Right ventricle myocardium inferior (tissue), 1 donor: ENCODE data around the gene NPHP4. TPM values are rescaled to one million over a fixed set of nuclear protein-coding genes. Genes with fewer than 3 reads are reported as not detected.

ENCODE experiments used
- ATAC-seq: fragments of 200-7000 bp; cut with Tn5 transposase; one replicate; pipeline ENCODE4 v1.9.1; 2020; ENCODE audit warnings: mild to moderate bottlenecking, moderate library complexity
- DNase-seq: peaks from one replicate; pipeline ENCODE4 v3.0.0; 2021; ENCODE audit errors: missing footprints
- intact Hi-C: fragments of 100-400 bp; cut with DNase I; formaldehyde crosslinking; loops from one replicate; pipeline ENCODE4 v1.11.0; 2022
- total RNA-seq: library from RNA; stranded (reverse); fragmentation: NEBNext Ultra II Directional; extraction: Animal tissue kit (Norgen Biotek cat#: 25700); gene quantifications from one replicate; pipeline ENCODE4 v1.2.1, GENCODE V29; 2021
- donor health status: DM: no; HTN: yes; CAD: no; lungs with severe emphysema.

NPHP4 gene
- total RNA-seq, 1 donor from 2014 or later = 4.8 TPM

DNA sequence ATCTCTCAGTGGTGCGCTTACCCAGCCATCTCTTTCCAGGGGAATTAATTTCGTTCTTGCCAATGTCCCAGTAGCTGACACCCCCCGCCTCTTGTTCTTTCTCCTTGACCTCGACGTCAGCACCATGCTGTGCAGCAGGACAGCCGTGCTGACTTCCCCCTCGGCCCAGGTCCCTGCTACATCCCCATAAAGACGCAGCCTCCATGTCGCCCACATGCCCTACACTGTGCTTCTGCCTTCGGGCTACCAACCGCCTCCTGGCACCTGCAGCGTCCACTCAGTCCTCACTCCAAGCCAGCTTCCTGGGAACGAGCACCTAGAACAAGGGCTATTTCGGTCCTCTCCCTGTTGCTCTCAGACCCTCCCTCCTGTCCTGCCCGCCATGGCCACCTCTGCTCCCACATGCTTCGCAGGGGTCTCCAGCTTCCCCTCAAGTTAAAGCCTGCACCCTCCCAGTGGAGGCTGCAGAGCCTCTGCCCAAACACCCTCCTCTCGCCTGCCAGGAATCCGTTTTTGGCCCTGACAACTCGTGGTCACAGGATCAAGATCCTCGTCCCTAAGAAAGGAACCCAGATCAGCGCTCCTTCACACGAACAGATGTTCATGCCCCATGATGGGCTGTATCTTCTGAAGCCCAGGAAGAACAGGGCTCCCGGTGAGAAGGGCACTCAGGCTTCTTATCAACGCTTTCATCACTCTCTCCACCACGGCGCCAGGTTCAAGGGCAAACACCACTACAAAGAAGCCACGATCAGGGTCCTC is 109.7 kb downstream of the NPHP4 start:
- DNase-seq (no peak), ATAC-seq (no peak)
- intact Hi-C loops = no loop called here

- intact Hi-C loops = no loop called here
- no peak for ATAC-seq
Measured at GRCh38 chr1:5881526-5882222, 110.6 kb downstream of the NPHP4 start.

DNA sequence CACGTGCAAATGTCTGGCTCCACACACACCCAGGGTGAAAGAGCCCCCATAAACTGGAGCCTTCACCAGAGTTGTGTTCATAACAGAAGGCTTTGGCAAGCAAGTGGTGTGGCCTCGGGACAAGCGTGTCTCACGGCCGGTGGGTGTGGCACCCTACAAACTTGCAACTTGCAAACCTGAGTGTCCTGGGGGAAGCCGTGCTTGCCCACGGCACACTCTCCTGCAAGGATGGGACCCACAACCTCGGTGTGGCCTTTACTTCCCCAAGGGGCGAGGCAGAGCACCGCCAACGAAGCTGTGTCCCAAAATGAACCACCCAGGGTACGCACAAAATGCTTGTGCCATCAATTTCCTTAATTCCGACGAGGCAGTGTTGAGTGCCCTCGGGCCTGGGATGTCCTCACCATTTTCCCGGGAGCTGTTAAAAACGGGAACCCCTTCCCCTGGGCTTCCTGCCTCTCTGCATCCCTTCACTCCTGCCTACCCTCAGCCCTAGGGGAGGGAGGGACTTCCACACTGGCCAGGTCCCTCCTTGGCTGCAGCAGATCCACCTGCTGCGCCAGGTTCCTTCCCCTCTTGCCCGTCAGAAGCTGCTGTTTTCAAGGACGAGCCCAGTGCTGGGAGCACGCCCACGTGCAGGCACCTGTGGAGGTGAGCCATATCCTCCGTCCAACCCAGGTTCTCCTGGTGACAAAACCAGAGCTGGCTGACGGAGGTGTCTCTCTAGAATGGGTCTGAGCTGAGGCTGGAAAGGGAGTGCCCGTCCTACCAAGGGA is 111.4 kb downstream of the NPHP4 start:
- intact Hi-C loops = no loop called here
- ATAC-seq (no peak), DNase-seq (no peak)

More at GRCh38 chr1:5881526-5882222, 110.6 kb downstream of the NPHP4 start:
- DNase-seq = no peak

GRCh38 chr1:5879421-5879820 is 112.8 kb downstream of the NPHP4 start:
- intact Hi-C loops = no loop called here
- ATAC-seq (no peak), DNase-seq (no peak)

GRCh38 chr1:5878971-5879370 is 113.3 kb downstream of the NPHP4 start:
- ATAC-seq (no peak), DNase-seq (no peak)
- intact Hi-C loops = no loop called here

DNA sequence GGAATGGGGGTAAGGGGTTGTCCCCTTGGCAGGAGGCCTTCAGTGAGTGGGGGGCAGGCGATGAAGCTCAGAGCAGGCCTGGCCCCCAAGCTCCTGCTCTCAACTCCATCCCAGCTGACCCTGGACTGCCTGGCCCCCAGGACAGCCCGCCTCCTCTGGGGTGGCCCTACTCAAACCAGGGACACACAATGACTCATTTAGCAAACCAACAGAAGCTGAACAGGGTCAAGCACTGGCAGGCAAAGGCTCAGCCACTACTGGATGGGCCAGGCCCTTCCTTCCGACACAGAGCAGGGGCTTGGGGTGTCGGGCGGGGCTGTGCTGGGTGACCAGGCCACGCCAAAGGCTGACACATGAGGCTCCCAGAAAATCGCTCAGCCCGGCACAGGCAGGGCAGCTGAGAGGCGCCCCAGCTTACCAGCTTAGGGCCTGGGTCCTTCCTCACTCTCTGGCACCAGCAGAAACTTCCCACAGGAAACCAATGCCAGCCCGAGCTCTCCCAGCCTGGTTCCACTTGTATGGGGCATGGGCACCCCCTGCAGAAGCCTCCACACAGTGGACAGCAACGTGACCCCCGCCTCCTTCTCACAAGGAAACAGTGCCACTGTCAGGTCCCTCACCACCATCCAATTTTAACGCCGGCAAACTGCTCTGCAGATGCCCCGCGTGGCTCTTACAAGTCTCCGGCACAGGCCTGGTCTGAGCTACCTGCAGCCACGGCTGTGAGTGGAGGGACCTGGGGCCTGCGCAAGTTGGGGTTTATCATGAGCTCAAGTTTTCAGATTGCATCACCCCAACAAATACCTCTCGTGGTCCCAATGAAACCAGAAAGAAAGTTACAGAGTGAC is 114.3 kb downstream of the NPHP4 start:
- no peak for ATAC-seq
- intact Hi-C loops = no loop called here
- no peak for DNase-seq

GRCh38 chr1:5877001-5877400 is 115.2 kb downstream of the NPHP4 start:
- DNase-seq (no peak), ATAC-seq (no peak)
- intact Hi-C loops = no loop called here

GRCh38 chr1:5876094-5876650 is 116.1 kb downstream of the NPHP4 start:
- DNase-seq (no peak), ATAC-seq (no peak)
- intact Hi-C loops = no loop called here

GRCh38 chr1:5875345-5875910 is 116.8 kb downstream of the NPHP4 start:
- no peak for ATAC-seq
- DNase-seq = no peak
- intact Hi-C loops = no loop called here

- ATAC-seq = no peak
- DNase-seq = no peak
- intact Hi-C loops = no loop called here
Measured at GRCh38 chr1:5874416-5875110, 117.7 kb downstream of the NPHP4 start.

GRCh38 chr1:5873556-5873955 is 118.7 kb downstream of the NPHP4 start:
- no peak for DNase-seq
- no peak for ATAC-seq
- intact Hi-C loops = no loop called here

DNA sequence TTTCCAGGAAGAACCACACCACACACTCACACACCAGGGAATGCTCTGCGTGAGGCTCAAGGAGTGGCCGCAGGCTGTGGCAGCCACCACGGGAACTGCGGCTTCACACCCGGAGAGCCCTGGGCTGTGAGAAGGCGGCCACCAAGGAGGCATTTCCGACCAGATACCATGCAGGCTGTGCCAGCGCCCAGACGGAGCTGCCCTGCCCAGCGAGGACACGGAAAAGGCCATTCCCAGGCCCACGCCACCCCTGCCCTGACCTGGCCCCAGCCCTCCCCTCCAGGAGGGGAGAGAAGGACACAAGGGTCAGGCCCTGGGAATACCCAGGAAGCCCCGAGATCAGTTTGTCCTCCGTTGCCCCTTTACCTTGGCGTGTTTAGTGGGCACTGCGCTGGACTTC is 119.3 kb downstream of the NPHP4 start:
- no peak for ATAC-seq
- DNase-seq = no peak
- intact Hi-C loops = no loop called here

GRCh38 chr1:5868931-5869500 is 123.2 kb downstream of the NPHP4 start:
- DNase-seq (no peak), ATAC-seq (no peak)
- intact Hi-C loops = no loop called here

DNA sequence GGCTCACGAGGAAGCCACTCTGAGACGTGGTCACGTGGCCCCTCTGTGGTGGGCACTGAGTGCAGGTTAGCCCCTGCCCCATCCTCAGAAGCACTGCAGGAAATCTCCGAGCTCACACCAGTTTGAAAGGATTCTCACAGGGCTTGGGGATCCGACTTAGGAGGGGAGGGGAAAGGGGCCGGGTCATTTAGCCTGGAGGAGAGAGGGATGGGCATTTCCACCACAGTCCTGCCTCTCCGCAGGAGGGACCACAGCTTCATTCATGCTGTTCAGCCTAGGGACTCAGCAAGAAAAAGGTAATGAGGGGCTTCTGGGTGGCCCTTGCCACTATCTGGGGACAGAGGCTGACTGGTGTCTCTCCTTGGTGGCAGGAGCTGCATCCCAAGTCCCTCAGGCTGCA is 126.5 kb downstream of the NPHP4 start:
- ATAC-seq (no peak), DNase-seq (no peak)
- intact Hi-C loops = no loop called here

DNA sequence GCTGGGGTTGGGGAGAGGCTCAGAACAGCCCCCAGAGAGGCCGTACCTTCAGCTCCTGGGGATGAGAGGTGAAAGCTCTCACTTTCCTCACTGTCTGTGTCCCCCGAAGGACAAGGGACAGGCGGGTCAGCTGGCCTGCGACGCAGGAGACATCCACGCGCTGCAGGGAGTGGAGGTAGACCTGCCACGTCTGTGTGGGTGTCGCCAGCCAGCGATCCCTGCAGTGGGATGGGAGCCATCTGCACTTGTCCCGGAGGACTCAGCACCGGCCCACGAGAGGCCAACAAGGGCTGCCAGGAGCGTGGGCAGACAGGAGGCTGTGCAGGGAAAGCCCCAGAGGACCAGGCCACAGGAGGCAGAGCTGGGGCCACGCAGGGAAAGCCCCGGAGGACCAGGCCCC is 127.2 kb downstream of the NPHP4 start:
- DNase-seq (no peak), ATAC-seq (no peak)
- intact Hi-C loops = no loop called here

GRCh38 chr1:5864256-5864655 is 128.0 kb downstream of the NPHP4 start:
- DNase-seq = no peak
- no peak for ATAC-seq
- intact Hi-C loops = no loop called here

DNA sequence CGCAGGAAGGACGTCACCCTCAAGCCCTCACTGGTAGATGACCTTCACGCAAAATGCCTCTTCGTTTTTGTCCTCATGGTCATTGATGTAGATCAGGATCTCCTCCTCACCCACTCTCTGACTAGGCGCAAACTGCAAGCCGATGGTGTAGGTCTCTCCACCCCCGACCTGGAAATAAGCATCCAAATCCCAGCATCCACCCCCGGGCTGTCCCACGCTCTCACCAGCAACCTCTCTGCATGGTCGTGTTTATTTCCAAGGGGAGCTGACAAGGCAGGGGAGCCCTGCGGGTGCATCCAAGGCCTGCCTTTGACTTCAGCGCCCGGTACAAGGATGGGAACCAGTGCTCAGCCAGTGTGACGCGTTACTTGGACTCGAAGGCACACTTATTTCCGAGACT is 129.0 kb downstream of the NPHP4 start:
- no peak for DNase-seq
- intact Hi-C loops = no loop called here
- no peak for ATAC-seq
